Smooth muscle cell of the umbilical artery (primary cell): ENCODE measurements around the gene ARL15. TPM values are rescaled to one million over a fixed set of nuclear protein-coding genes. Genes with fewer than 3 reads are reported as not detected.

Experiments
- total RNA-seq: library from RNA; depleted of rRNA; stranded (reverse); fragments of >200 nt; gene quantifications from 2 replicates; pipeline ENCODE4 v1.2.3, GENCODE V29; 2014

Gene ARL15
- total RNA-seq, result 19.9 and 22.3 TPM in 2 replicates

GRCh38 chr5:54310433-54311175 lies at the start of gene ARL15:
Gene ARL15 (minus strand): TSS chr5:54310573.

Other genes with a start within 250 kb of the ARL15 start
- 0.30 TPM in 1 of 2 replicates, not detected in the other for gene HSPB3, start 145.1 kb upstream of the ARL15 start, total RNA-seq
- 25.0 and 35.6 TPM in 2 replicates for gene SNX18, start 207.2 kb upstream of the ARL15 start, total RNA-seq